AG10803 (cell line): Measurements from ENCODE around the gene YIPF5.

Experiments used
- DNase-seq: peaks from one replicate; pipeline ENCODE4 v3.0.0; 2010; ENCODE audit warnings: low read depth
- H3K4me3 ChIP-seq: 2 replicates; pipeline ENCODE4 v1.5.1; 2011; ENCODE audit warnings: mild to moderate bottlenecking, low read length, control low read depth
- CTCF ChIP-seq: conservative IDR thresholded peaks from 2 replicates; pipeline ENCODE4 v1.5.1; 2011; ENCODE audit warnings: mild to moderate bottlenecking, low read length, control low read depth, inconsistent platforms

Gene YIPF5

GRCh38 chr5:144179226-144179625 lies 8.8 kb upstream of the YIPF5 start:
- no peak overlapping the region for H3K4me3 ChIP-seq
- peak; percentile 38 for DNase-seq
- no peak for TF ChIP-seq CTCF

GRCh38 chr5:144177548-144177947 lies 7.1 kb upstream of the YIPF5 start:
- DNase-seq: peak; percentile 68
- H3K4me3 ChIP-seq: no peak overlapping the region
- no peak for TF ChIP-seq CTCF

- TF ChIP-seq CTCF: no peak
- DNase-seq: no peak
- H3K4me3 ChIP-seq: no peak overlapping the region
Observed at GRCh38 chr5:144173766-144174165, 3.3 kb upstream of the YIPF5 start.

GRCh38 chr5:144169904-144170275 lies 569 bp downstream of the YIPF5 start:
- TF ChIP-seq CTCF: no peak
- no peak for DNase-seq
- peak overlapping the region; percentile 88 for H3K4me3 ChIP-seq

GRCh38 chr5:144167998-144168397 lies 2.5 kb downstream of the YIPF5 start:
- no peak for TF ChIP-seq CTCF
- peak overlapping the region; percentile 88; the same call in 1 of the 2 replicates for H3K4me3 ChIP-seq
- DNase-seq: no peak

- TF ChIP-seq CTCF: no peak
- DNase-seq: no peak
- no peak overlapping the region for H3K4me3 ChIP-seq
Observed at GRCh38 chr5:144166696-144167095, 3.8 kb downstream of the YIPF5 start.

GRCh38 chr5:144162686-144163085 lies 7.8 kb downstream of the YIPF5 start:
- H3K4me3 ChIP-seq: no peak overlapping the region
- DNase-seq: no peak
- TF ChIP-seq CTCF: no peak
